HEK293 (cell line): ENCODE results near the gene CFAP299.

Source experiments
- CTCF ChIA-PET: fragments of 350-600 bp; formaldehyde crosslinking; extraction: SDS; loops from one replicate; lab custom pipeline; 2021; ENCODE audit warnings: antibody characterized with exemption; lab: Yijun Ruan, JAX
- POLR2A ChIA-PET: fragments of 300-600 bp; formaldehyde crosslinking; extraction: SDS; loops from one replicate; lab custom pipeline; 2020; ENCODE audit warnings: antibody characterized with exemption, inconsistent platforms; lab: Yijun Ruan, JAX
- H3K27ac ChIP-seq: fragments of 200-500 bp; sonication (Bioruptor generic); 2 replicates; pipeline ENCODE4 v1.5.1; 2014; ENCODE audit warnings: low read depth, low read length, control low read depth, inconsistent platforms; ENCODE audit errors: extremely low read depth
- H3K36me3 ChIP-seq, 2 experiments: fragments of 200-500 bp in 1 of 2; sonication (Bioruptor generic) in 1 of 2; 1 replicate in 1 of 2; 2 replicates in 1 of 2; pipeline ENCODE4 v1.5.1; 2014 to 2017; ENCODE audit warnings: inconsistent platforms in 2 of 2, low read length in 2 of 2; ENCODE audit not compliant: control insufficient read depth in 2 of 2, insufficient read depth in 1 of 2
- H3K4me1 ChIP-seq: fragments of 200-500 bp; sonication (Bioruptor generic); 2 replicates; pipeline ENCODE4 v1.5.1; 2014; ENCODE audit warnings: mild to moderate bottlenecking, low read length, inconsistent platforms; ENCODE audit not compliant: control insufficient read depth, insufficient read depth
- H3K4me3 ChIP-seq: 2 replicates; pipeline ENCODE4 v1.5.1; 2011; ENCODE audit warnings: low read depth, mild to moderate bottlenecking, control low read depth, low read length, moderate library complexity
- H3K9me3 ChIP-seq: fragments of 200-500 bp; sonication (Bioruptor generic); 2 replicates; pipeline ENCODE4 v1.5.1; 2014; ENCODE audit warnings: low read depth, low read length, inconsistent platforms; ENCODE audit not compliant: control insufficient read depth, insufficient read depth
- FEZF1 ChIP-seq: fragments of 450-650 bp; formaldehyde crosslinking; IDR thresholded peaks from 2 replicates; pipeline ENCODE4 v1.5.1; 2016; ENCODE audit warnings: missing biosample characterization, missing genetic modification characterization
- GLI4 ChIP-seq: fragments of 450-650 bp; formaldehyde crosslinking; IDR thresholded peaks from 2 replicates; pipeline ENCODE4 v1.5.1; 2016; ENCODE audit warnings: missing biosample characterization, missing genetic modification characterization
- IKZF3 ChIP-seq: fragments of 450-650 bp; IDR thresholded peaks from 2 replicates; pipeline ENCODE4 v1.5.0; 2018; ENCODE audit warnings: missing biosample characterization, mild to moderate bottlenecking, missing genetic modification characterization, moderate library complexity
- RBAK ChIP-seq: fragments of 450-650 bp; formaldehyde crosslinking; IDR thresholded peaks from 2 replicates; pipeline ENCODE4 v1.5.1; 2016; ENCODE audit warnings: missing biosample characterization, missing genetic modification characterization
- ZBTB20 ChIP-seq: fragments of 450-650 bp; formaldehyde crosslinking; IDR thresholded peaks from 2 replicates; pipeline ENCODE4 v1.5.1; 2016; ENCODE audit warnings: missing biosample characterization, missing genetic modification characterization
- ZBTB7A ChIP-seq: fragments of 450-650 bp; formaldehyde crosslinking; IDR thresholded peaks from 2 replicates; pipeline ENCODE4 v1.5.1; 2016; ENCODE audit warnings: low read depth, missing biosample characterization, missing genetic modification characterization
- ZFP41 ChIP-seq: fragments of 450-650 bp; formaldehyde crosslinking; IDR thresholded peaks from 2 replicates; pipeline ENCODE4 v1.5.1; 2016; ENCODE audit warnings: missing biosample characterization, missing genetic modification characterization, borderline replicate concordance
- ZNF202 ChIP-seq: fragments of 450-650 bp; formaldehyde crosslinking; IDR thresholded peaks from 2 replicates; pipeline ENCODE4 v1.5.1; 2016; ENCODE audit warnings: missing biosample characterization, missing genetic modification characterization, borderline replicate concordance
- ZNF214 ChIP-seq: fragments of 450-650 bp; formaldehyde crosslinking; IDR thresholded peaks from 2 replicates; pipeline ENCODE4 v1.5.1; 2017; ENCODE audit warnings: missing biosample characterization, mild to moderate bottlenecking, missing genetic modification characterization, borderline replicate concordance
- ZNF239 ChIP-seq: fragments of 450-650 bp; formaldehyde crosslinking; IDR thresholded peaks from 2 replicates; pipeline ENCODE4 v1.5.1; 2016; ENCODE audit warnings: missing biosample characterization, missing genetic modification characterization
- ZNF324 ChIP-seq: fragments of 450-650 bp; formaldehyde crosslinking; IDR thresholded peaks from 2 replicates; pipeline ENCODE4 v1.5.1; 2016; ENCODE audit warnings: missing biosample characterization, missing genetic modification characterization
- ZNF404 ChIP-seq: fragments of 450-650 bp; formaldehyde crosslinking; IDR thresholded peaks from 2 replicates; pipeline ENCODE4 v1.5.1; 2017; ENCODE audit warnings: missing biosample characterization, missing genetic modification characterization
- ZNF48 ChIP-seq: fragments of 450-650 bp; formaldehyde crosslinking; IDR thresholded peaks from 2 replicates; pipeline ENCODE4 v1.5.1; 2016; ENCODE audit warnings: missing biosample characterization, missing genetic modification characterization
- ZNF518A ChIP-seq: fragments of 450-650 bp; formaldehyde crosslinking; conservative IDR thresholded peaks from 2 replicates; pipeline ENCODE4 v1.5.1; 2016; ENCODE audit warnings: low read depth, missing biosample characterization, missing genetic modification characterization
- ZNF571 ChIP-seq: fragments of 450-650 bp; formaldehyde crosslinking; IDR thresholded peaks from 2 replicates; pipeline ENCODE4 v1.5.0; 2017; ENCODE audit warnings: missing biosample characterization, missing genetic modification characterization
- ZNF600 ChIP-seq: fragments of 450-650 bp; formaldehyde crosslinking; IDR thresholded peaks from 2 replicates; pipeline ENCODE4 v1.5.1; 2016; ENCODE audit warnings: missing biosample characterization, missing genetic modification characterization
- ZNF621 ChIP-seq: fragments of 450-650 bp; formaldehyde crosslinking; IDR thresholded peaks from 2 replicates; pipeline ENCODE4 v1.5.1; 2017; ENCODE audit warnings: missing biosample characterization, missing genetic modification characterization
- ZNF645 ChIP-seq: fragments of 450-650 bp; formaldehyde crosslinking; IDR thresholded peaks from 2 replicates; pipeline ENCODE4; 2016; ENCODE audit warnings: missing biosample characterization, missing genetic modification characterization
- ZNF670 ChIP-seq: fragments of 450-650 bp; formaldehyde crosslinking; IDR thresholded peaks from 2 replicates; pipeline ENCODE4 v1.5.1; 2016; ENCODE audit warnings: missing biosample characterization, missing genetic modification characterization, low read depth
- ZNF701 ChIP-seq: fragments of 450-650 bp; formaldehyde crosslinking; IDR thresholded peaks from 2 replicates; pipeline ENCODE4 v1.5.1; 2016; ENCODE audit warnings: missing biosample characterization, missing genetic modification characterization
- ZSCAN23 ChIP-seq: fragments of 450-650 bp; formaldehyde crosslinking; IDR thresholded peaks from 2 replicates; pipeline ENCODE4 v1.5.1; 2016; ENCODE audit warnings: missing biosample characterization, missing genetic modification characterization
- ZSCAN30 ChIP-seq: fragments of 450-650 bp; IDR thresholded peaks from 2 replicates; pipeline ENCODE4 v1.5.1; 2018; ENCODE audit warnings: missing biosample characterization, mild to moderate bottlenecking, missing genetic modification characterization, moderate library complexity
- TF ChIP-seq, protein P1 (sequence below): fragments of 450-650 bp; formaldehyde crosslinking; IDR thresholded peaks from 2 replicates; pipeline ENCODE4 v1.5.1; 2017; ENCODE audit warnings: missing biosample characterization, missing genetic modification characterization
- TF ChIP-seq, protein P2 (sequence below): fragments of 450-650 bp; formaldehyde crosslinking; IDR thresholded peaks from 2 replicates; pipeline ENCODE4 v1.5.0; 2017; ENCODE audit warnings: missing biosample characterization, missing genetic modification characterization, borderline replicate concordance

The CFAP299 gene

DNA sequence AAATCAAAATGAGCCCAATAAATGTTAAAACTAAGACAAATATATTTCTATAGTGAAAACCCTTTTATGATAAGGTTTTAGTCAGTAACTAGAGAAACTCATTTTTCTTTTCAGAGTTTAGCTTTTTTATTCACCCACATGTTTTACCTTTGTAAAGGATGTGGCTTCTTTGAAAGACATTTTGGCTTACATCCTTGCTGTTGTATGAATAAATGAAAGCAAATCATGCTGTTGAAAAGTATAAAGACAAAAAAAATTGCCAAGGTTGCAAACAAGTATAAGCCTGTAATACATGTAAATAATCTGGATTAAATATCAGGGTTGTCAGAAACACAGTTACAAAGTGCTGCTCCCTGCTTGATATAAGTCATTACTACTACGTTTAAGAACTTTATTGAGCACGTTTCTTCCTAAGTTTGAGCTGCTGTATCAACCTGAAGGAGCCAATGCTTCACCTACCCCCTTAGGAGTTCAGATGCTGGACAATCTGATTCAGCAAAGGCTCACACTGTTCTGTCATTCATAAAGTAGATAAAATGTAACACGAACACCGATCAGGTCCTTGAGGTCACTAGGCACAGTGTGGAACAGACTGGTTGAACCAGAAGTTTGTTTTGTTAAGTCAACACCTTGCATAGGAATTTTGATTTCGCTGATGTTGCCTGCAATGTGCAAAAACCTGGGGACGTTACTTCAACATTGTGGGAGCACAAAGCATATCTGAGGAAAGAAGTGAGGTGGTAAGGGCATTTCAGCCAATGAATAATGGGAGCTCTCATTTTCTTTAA, 373.7 kb downstream of the CFAP299 start:
- H3K4me1 ChIP-seq: no peaks in the 10 kb centered on the region
- TF ChIP-seq ZSCAN30 (tag by site-specific recombination) (no peak), ZNF404 (tag by site-specific recombination) (no peak), ZNF239 (tag by site-specific recombination) (no peak), RBAK (tag by site-specific recombination) (no peak), ZNF571 (tag by site-specific recombination) (no peak), ZSCAN23 (tag by site-specific recombination) (no peak), ZNF202 (tag by site-specific recombination) (no peak), IKZF3 (no peak), ZNF645 (tag by site-specific recombination) (no peak), ZNF670 (tag by site-specific recombination) (no peak), FEZF1 (tag by site-specific recombination) (no peak), ZNF518A (tag by site-specific recombination) (no peak), ZBTB20 (tag by site-specific recombination) (no peak), ZNF701 (tag by site-specific recombination) (no peak)
- TF ChIP-seq, protein P1, sequence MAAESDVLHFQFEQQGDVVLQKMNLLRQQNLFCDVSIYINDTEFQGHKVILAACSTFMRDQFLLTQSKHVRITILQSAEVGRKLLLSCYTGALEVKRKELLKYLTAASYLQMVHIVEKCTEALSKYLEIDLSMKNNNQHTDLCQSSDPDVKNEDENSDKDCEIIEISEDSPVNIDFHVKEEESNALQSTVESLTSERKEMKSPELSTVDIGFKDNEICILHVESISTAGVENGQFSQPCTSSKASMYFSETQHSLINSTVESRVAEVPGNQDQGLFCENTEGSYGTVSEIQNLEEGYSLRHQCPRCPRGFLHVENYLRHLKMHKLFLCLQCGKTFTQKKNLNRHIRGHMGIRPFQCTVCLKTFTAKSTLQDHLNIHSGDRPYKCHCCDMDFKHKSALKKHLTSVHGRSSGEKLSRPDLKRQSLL (tag by site-specific recombination): no peak
- no peak overlapping the region for H3K27ac ChIP-seq
- ChIA-PET POLR2A (no interaction called here), CTCF (no interaction called here)
- no peak overlapping the region for H3K4me3 ChIP-seq
- no peaks in the 10 kb centered on the region for H3K36me3 ChIP-seq
- H3K9me3 ChIP-seq: no peaks in the 10 kb centered on the region

- no peak overlapping the region for H3K27ac ChIP-seq
- CTCF ChIA-PET: no interaction called here
- TF ChIP-seq ZFP41 (no peak), ZBTB7A (tag by site-specific recombination) (no peak), ZNF600 (no peak), ZNF645 (tag by site-specific recombination) (no peak), ZNF621 (tag by site-specific recombination) (no peak), ZNF214 (tag by site-specific recombination) (no peak), ZNF324 (tag by site-specific recombination) (no peak), ZNF48 (tag by site-specific recombination) (no peak), GLI4 (tag by site-specific recombination) (no peak)
- TF ChIP-seq, protein P2, sequence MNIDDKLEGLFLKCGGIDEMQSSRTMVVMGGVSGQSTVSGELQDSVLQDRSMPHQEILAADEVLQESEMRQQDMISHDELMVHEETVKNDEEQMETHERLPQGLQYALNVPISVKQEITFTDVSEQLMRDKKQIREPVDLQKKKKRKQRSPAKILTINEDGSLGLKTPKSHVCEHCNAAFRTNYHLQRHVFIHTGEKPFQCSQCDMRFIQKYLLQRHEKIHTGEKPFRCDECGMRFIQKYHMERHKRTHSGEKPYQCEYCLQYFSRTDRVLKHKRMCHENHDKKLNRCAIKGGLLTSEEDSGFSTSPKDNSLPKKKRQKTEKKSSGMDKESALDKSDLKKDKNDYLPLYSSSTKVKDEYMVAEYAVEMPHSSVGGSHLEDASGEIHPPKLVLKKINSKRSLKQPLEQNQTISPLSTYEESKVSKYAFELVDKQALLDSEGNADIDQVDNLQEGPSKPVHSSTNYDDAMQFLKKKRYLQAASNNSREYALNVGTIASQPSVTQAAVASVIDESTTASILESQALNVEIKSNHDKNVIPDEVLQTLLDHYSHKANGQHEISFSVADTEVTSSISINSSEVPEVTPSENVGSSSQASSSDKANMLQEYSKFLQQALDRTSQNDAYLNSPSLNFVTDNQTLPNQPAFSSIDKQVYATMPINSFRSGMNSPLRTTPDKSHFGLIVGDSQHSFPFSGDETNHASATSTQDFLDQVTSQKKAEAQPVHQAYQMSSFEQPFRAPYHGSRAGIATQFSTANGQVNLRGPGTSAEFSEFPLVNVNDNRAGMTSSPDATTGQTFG (tag by site-specific recombination): no peak
Measured at GRCh38 chr4:80710748-80711451, 375.4 kb downstream of the CFAP299 start.

More at GRCh38 chr4:80710748-80711451, 375.4 kb downstream of the CFAP299 start:
- Histone ChIP-seq H3K4me1 (no peaks in the 10 kb centered on the region), H3K36me3 (no peaks in the 10 kb centered on the region), H3K9me3 (no peaks in the 10 kb centered on the region), H3K4me3 (no peak overlapping the region)
- POLR2A ChIA-PET: no interaction called here
